HG03460 (cell line): ENCODE results near the gene DGKD.

Source experiments
- ATAC-seq: cut with Tn5 transposase; IDR thresholded peaks from one replicate; pipeline ENCODE4 v1.9.1; 2021; ENCODE audit not compliant: unreplicated experiment

DGKD gene

GRCh38 chr2:233409286-233409991, 55.1 kb downstream of the DGKD start:
- ATAC-seq = peak; percentile 56

GRCh38 chr2:233410196-233410760, 56.0 kb downstream of the DGKD start:
- ATAC-seq = no peak

GRCh38 chr2:233411162-233411561, 56.9 kb downstream of the DGKD start:
- no peak for ATAC-seq

- no peak for ATAC-seq
These were observed 58.1 kb downstream of the DGKD start for GRCh38 chr2:233412405-233412804.

- ATAC-seq = no peak
These were observed 58.8 kb downstream of the DGKD start for GRCh38 chr2:233413046-233413445.

GRCh38 chr2:233413559-233414272, 59.4 kb downstream of the DGKD start:
- ATAC-seq = no peak

- no peak for ATAC-seq
These were observed 60.0 kb downstream of the DGKD start for GRCh38 chr2:233414273-233414654.

- ATAC-seq = no peak
These were observed 60.7 kb downstream of the DGKD start for GRCh38 chr2:233414777-233415570.

- ATAC-seq = no peak
These were observed 61.9 kb downstream of the DGKD start for GRCh38 chr2:233416199-233416598.

GRCh38 chr2:233416706-233417105, 62.4 kb downstream of the DGKD start:
- ATAC-seq = no peak

GRCh38 chr2:233417282-233417681, 63.0 kb downstream of the DGKD start:
- ATAC-seq = no peak

GRCh38 chr2:233418052-233418760, 63.9 kb downstream of the DGKD start:
- ATAC-seq = no peak

GRCh38 chr2:233418761-233419546, 64.7 kb downstream of the DGKD start:
- peak; percentile 42 for ATAC-seq

GRCh38 chr2:233419602-233420391, 65.5 kb downstream of the DGKD start:
- no peak for ATAC-seq

- no peak for ATAC-seq
These were observed 67.0 kb downstream of the DGKD start for GRCh38 chr2:233421091-233421816.

- peak; percentile 66 for ATAC-seq
These were observed 67.9 kb downstream of the DGKD start for GRCh38 chr2:233422050-233422639.

- ATAC-seq = no peak
These were observed 68.6 kb downstream of the DGKD start for GRCh38 chr2:233422649-233423551.
